LNCAP (cell line): ENCODE results near the gene SLC17A6.

Source experiments
- TF ChIP-seq, protein P1 (sequence below): fragments of 450-650 bp; IDR thresholded peaks from 2 replicates; pipeline ENCODE4 v1.5.1; 2017; ENCODE audit warnings: mild to moderate bottlenecking

The SLC17A6 gene

DNA sequence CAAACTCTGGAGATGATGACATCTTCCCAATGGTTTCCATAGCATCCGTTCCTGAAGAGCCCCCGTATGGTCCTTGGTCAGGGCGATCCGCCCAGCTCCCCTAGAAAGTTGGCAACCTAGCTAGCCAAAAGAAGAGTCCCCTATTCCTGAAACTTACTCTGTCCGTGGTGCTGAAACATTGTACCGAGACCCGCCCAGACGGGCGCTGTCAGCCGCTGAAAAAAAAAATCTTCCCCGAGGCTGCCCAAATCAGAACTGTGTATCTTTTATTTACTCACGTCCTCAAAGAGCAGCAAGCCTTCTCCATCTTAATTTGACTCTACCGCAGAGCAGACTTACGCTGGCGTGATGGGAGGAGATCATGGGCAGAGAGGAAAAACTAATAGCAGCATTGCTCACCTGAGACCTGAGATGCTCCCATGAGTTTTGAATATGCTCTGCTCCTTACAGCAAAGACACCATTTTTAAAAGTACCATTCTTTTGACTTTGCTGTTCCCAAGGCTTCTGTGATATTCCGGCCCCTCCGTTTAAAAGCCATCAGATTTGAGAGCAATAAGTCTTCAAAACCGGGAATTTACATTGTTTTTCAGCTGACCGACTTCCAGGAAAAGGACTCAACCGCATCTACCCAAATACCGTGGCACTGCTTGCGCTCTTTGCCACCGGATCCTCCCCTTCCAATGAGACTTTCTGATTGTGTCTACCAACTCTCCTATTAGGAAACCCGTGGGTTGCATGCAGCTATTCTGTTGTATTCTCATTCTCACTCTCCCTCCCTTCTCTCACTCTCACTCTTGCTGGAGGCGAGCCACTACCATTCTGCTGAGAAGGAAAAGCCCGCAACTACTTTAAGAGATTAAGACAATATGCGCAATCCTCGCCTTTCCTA lies at the start of gene SLC17A6:
TSS of gene SLC17A6 (plus strand) at position 786 of the 890 bp plus-strand sequence. CDS start 153 bp downstream, outside the sequence.
- TF ChIP-seq, protein P1, sequence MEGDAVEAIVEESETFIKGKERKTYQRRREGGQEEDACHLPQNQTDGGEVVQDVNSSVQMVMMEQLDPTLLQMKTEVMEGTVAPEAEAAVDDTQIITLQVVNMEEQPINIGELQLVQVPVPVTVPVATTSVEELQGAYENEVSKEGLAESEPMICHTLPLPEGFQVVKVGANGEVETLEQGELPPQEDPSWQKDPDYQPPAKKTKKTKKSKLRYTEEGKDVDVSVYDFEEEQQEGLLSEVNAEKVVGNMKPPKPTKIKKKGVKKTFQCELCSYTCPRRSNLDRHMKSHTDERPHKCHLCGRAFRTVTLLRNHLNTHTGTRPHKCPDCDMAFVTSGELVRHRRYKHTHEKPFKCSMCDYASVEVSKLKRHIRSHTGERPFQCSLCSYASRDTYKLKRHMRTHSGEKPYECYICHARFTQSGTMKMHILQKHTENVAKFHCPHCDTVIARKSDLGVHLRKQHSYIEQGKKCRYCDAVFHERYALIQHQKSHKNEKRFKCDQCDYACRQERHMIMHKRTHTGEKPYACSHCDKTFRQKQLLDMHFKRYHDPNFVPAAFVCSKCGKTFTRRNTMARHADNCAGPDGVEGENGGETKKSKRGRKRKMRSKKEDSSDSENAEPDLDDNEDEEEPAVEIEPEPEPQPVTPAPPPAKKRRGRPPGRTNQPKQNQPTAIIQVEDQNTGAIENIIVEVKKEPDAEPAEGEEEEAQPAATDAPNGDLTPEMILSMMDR, result no peak

DNA sequence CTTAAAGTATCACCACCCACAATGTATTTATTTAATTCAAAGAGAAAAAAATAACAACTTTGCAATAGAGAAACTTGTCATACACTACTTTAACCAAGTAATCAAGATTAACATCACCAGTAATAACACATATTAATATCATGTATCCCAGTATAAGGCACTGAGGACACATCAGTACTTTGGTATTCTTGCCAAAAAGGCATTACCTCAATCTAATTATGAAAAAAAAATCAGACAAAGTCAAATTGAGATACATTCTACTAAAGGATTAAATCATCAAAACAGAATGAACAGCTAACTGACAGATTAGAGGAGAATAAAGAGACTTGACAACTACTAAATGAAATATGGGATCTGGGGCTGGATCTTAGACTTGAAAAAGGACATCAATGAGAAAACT lies 35.8 kb upstream of the SLC17A6 start:
- TF ChIP-seq, protein P1, result no peak

DNA sequence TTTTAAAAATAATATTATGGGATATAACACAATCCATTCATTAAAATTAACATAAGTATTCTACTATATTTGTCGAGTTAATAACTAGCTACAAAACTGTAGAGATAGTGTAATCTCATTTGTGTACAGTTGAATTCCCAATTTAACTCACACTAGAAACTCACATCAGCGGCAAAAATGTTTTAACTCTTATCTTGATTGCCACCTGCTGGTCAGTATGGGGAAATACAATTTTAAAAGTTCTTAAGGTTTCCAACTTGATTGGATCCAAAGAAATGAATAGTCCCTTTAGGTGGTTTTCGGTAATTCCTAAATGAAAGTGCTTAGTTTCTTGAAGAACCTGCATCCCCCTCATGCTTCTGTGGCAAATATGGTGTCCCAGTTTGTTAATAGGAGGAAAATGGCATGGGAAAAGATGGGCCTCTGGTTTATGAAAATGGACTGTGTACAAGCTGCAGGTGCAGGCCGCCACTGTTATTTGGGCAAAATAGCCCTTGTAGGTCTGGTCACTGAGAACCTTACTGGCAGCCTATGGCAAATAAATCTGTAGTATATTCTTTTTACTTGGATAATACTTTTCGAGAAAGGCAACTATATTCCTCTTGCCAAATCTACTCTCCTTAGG lies 33.7 kb upstream of the SLC17A6 start:
- TF ChIP-seq, protein P1, result peak; percentile 66

DNA sequence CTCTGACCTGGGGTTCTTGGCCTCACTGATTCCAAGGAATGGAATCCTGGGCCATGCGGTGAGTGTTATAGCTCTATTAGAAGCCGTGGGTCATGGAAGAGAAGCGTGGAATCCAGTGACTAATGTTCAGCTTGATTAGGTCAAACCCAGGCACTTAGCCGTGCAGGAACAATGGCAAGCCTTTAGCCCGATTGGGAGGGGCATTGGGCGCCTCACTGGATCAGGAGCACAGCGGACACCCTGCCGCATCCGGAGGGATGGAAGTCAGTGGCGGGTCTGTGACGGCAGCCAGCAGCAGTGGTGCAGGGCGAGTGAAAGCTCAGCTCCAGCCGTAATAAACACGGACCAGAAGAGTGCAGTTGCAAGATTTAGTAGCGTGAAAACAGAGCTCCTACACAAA lies 20.5 kb upstream of the SLC17A6 start:
- TF ChIP-seq, protein P1, result no peak

DNA sequence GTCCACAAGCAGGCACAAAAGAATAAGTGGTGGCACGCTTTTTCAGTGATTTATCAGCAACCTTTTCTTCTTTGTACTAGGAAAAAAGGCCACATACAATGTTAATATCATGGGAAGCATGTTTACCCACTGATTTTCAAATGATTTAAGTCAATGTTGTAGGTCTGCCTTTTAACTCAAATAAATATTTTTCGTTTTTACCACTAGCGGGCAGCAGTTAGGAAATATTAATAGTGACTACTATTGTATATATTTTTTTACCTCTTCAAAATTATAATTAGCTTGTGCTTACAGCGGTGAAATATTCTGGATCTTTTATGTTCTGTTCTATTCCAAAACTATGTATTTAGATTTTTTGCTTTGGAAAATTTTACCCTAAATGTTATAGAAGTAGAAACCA lies 6.4 kb upstream of the SLC17A6 start:
- TF ChIP-seq, protein P1, result peak; percentile 58

DNA sequence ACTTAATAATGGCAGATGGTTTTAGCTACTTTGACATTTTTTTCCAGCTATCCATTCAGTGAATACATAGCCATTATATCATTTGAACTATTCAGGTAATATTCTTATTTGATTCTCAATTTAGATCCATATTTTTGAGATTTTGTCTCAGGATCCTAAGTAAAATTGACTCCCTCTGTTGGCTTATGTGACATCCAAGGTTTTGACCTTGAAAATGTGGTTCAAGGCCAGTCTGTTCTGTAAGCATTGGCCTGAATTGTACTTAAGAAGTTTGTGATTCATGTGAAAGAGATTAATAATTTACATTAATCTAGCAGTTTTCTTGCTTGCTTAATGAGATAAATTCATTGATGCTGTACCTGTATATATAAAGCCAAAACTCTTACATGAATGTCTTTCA lies 1.6 kb upstream of the SLC17A6 start:
- TF ChIP-seq, protein P1, result no peak

DNA sequence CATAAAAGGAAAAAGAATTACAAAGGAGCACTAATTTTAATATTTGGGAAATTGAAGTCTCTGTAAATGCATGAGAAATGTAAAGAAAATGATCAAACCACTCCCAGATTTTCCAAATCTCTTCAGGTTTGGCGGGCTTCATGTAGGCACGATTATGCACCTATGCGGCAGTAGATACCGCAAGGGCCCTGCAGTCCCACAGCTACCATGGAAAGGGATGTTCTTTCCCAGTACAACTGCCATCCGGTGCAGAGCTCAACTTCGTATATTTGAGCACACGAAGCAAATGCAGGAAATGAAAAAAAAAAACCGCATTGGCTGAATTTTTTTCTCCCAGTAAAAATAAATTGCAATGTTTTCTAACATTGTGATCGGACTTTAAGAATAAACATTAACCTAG lies 1.4 kb downstream of the SLC17A6 start:
- TF ChIP-seq, protein P1, result no peak
